Mucosa of gallbladder (tissue), 1 donor: ENCODE measurements around the gene LEKR1. TPM values are rescaled to one million over a fixed set of nuclear protein-coding genes. Genes with fewer than 3 reads are reported as not detected.

Source experiments
- DNase-seq: peaks from one replicate; pipeline ENCODE4 v3.0.0-alpha.2; 2020; ENCODE audit warnings: low spot score
- total RNA-seq: library from RNA; stranded (reverse); gene quantifications from one replicate; pipeline ENCODE4 v1.2.1, GENCODE V29; 2021
- donor health status: DM: no; HTN: no; CAD: no.

LEKR1 gene
- total RNA-seq, 1 donor from 2014 or later, result 2.2 TPM

- DNase-seq, result no peak
Observed at GRCh38 chr3:157058392-157059071, 232.4 kb downstream of the LEKR1 start.

GRCh38 chr3:157059181-157059580 lies 233.0 kb downstream of the LEKR1 start:
- DNase-seq, result no peak

DNA sequence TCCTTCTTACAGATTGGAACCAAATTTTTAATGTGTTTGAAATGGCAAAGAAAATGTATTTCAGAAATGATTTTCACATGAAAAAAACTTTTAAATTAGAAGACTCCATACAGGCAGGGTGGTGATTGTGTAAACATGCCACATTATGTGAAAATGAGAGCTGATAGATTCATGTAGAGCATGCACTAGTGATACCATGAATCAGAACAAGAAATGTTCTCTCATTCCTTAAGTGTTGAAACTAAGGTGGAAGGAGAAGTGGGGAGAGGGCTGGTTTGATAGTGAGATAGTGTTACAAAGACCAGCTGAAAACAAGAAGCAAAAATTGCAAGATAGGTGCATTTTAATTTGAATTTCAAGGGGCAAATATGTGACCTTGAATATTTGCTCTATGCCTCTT lies 233.5 kb downstream of the LEKR1 start:
- DNase-seq, result no peak

GRCh38 chr3:157061265-157061664 lies 235.1 kb downstream of the LEKR1 start:
- no peak for DNase-seq

DNA sequence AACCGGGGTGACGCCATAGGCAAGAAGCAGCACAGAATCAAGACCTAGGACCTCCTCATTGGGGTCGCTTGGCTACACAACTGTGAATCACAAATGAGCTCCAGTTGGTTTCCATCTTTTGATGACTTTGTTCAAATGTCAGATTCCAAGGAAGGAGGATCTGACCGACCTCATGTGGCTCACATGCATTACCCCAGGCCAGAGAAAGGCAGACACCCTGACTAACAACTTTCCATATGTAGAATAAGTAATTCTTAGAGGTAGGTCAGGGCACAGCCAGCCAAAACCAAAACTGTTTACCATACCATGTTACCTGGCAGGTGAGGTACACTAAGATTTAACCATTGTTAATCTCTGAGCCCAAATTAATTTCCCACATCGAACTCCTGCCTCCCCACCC lies 237.3 kb downstream of the LEKR1 start:
- DNase-seq, result no peak

GRCh38 chr3:157063926-157064325 lies 237.8 kb downstream of the LEKR1 start:
- DNase-seq, result no peak

GRCh38 chr3:157064402-157064801 lies 238.2 kb downstream of the LEKR1 start:
- DNase-seq, result no peak

DNA sequence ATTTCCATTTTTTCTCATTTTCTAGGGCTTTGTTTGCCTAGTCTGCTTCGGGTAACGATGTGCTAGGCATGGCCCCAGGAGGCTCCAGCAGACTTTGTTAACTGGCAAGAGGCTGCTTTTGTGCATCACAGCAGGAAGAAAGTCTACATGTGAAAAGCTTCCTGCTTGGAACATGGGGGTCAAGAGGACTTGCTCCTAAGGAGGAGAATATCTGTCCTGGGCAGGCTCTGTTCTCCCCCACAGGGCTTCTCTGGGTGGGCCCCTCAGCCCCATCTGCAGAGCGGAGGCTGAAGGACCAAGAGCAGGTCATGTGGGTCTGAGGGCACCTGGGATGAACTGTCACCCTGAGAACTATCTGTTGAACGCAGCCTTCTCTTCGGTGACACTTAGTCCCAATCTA lies 239.0 kb downstream of the LEKR1 start:
- DNase-seq, result no peak

- no peak for DNase-seq
Observed at GRCh38 chr3:157066335-157067098, 240.4 kb downstream of the LEKR1 start.

DNA sequence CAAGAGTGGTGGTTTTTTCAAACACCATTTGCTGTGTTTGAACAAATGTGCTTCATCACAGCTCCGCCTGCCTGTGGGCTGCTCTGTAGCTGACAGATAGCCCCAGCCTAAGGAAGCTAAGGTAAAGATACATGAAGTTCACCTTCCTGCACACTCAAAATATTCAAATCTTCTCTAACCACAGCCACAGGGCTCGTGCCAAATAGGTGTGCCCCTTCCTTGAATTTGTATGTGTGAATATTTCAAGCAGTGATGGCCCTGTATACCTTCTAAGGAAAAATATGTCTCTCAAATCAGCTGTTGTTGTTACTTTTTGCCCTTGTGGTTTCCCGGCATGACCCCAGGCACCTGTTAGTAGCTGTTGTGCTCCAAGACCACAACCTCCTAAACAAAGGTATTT lies 241.0 kb downstream of the LEKR1 start:
- DNase-seq, result no peak

GRCh38 chr3:157069406-157069805 lies 243.3 kb downstream of the LEKR1 start:
- DNase-seq, result no peak

GRCh38 chr3:157069846-157070677 lies 243.9 kb downstream of the LEKR1 start:
- DNase-seq, result no peak

DNA sequence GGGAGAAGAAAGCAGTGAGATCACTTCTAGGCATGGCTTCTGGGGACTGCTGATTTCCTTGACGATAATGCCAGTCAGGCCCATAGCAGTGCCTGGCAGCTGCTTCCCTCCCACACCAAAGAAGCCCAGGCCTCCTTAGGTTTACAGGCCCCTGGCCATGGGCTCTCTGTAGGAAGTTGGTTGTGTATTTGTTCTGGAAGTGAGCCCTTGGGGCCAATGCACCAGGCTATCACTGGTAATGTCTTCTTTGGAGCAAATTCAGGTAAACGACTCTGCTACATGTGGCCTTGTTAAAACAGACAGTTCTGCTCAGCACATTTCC lies 244.5 kb downstream of the LEKR1 start:
- no peak for DNase-seq

DNA sequence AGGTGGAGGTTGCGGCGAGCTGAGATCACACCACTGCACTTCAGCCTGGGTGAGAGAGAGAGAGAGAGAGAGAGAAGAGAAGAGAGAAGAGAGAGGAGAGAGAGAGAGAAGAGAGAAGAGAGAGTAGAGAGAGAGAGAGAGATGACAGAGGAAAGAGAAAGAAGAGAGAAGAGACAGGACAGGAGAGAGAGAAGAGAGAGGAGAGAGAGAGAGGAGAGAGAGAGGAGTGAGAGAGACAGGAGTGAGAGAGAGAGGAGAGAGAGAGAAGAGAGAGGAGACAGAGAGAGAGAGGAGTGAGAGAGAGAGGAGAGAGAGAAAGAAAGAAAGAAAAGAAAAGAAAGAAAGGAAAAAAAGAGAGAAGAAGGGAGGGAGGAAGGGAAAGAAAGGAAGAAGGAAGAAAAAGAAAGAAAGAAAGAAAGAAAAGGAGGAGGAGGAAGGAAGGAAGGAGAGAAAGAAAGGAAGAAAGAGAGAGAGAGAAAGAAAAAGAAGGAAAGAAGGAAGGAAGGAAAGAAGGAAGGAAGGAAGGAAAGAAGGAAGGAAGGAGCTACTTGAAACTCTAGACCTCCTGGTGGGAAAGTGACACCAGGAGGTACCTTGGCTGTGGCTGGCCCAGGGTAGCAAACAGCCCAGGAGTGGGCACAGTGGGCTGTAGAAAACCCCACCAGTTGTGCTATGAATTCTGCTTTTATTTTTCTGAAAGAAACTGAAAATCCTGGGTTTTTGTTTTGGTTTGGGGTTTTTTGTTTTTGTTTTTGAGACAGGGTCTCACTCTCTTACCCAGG lies 245.8 kb downstream of the LEKR1 start:
- no peak for DNase-seq

- no peak for DNase-seq
Observed at GRCh38 chr3:157073810-157074209, 247.7 kb downstream of the LEKR1 start.

- no peak for DNase-seq
Observed at GRCh38 chr3:157074490-157074889, 248.3 kb downstream of the LEKR1 start.

GRCh38 chr3:157074981-157075380 lies 248.8 kb downstream of the LEKR1 start:
- DNase-seq, result no peak

DNA sequence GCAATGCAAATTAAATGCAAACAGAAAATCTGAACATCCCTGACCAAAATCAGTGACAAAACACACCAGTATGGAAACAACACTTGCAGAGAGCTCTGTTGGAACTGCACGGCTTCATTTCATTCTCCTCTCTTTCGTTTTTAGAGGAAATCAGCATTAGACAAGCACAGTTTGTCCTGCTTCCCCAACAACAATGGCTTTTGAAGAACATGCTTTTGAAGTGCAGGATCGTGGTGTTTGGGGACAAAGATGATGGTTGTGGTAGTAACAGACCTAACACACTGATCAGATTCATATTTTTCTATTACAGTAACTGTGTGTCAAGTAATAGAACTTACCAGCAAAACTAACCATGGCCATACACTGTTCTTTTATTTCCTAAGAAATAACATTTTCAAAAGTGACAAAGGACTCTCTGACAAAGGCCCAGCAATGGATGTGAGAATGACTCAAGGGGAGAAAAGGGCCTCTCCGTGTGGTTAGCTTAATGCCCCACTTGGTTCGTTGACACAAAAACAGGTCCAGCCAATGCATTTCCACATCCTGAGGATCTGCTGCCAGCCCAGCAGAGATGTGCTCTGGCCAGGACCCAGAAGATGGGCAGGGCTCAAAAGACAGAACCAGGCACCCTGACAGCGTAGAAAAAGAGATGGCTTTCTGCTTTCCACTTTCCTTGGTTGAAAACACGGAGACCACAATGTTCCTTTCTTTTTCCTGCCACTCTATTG lies 249.7 kb downstream of the LEKR1 start:
- no peak for DNase-seq

DNA sequence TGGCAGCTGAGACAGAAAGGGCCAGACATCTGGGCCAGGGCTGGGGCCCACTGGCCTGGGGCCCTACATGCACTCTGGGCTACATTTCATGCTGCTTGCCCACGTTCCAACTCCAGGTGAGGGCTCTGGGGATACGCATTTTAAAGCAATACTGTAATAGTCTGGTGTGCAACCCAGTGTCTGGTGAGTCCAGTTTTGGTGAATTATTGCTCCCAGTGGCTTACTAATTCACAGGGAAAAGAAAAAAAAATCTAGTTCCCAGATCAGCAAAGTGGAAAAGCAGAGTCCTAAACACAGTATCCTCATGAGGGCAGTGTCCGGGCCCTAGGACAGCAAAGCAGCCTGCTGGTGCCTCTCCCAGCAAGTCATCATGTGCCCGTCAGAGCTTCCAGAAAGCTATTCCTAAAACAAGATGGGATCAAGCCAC lies 251.4 kb downstream of the LEKR1 start:
- no peak for DNase-seq

DNA sequence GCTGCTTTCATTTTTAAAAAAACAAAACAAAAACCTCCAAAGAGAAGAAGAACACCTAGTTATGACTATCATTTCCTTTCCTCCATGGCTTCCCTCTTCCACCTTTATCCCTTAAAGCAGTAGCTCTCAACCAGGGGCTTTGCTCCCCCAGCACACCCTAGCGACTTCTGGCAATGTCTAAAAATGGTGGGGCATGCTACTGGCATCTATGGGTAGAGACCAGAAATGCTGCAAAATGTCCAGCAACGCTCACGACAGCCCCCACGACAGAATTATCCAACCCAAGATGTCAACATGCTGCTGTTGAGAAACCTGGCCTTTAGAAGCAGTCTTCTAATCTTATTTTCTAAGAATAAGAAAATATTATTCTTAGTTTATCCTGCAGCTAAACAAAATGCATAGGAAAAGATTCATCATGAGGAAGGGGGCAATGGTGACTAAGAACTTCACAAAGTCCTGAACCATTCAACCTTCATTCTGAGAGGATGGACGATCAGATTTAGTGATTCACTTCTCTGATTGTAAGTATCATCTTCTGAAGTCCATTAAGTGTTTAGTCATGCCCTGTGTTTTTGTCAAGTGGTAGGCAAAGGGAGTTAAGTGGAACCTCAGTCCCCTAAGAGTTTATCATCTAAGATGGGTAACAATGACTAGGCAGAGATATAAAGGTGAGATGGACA lies 252.1 kb downstream of the LEKR1 start:
- no peak for DNase-seq

- DNase-seq, result no peak
Observed at GRCh38 chr3:157078811-157079185, 252.6 kb downstream of the LEKR1 start.
